SK-N-SH (cell line): ENCODE data around the gene MEF2A. TPM values are rescaled to one million over a fixed set of nuclear protein-coding genes. Genes with fewer than 3 reads are reported as not detected.

Experiments
- CTCF ChIA-PET: fragments of 300-600, 350-600 bp; formaldehyde crosslinking; extraction: SDS; loops from one replicate; lab custom pipeline; 2021; lab: Yijun Ruan, JAX
- POLR2A ChIA-PET: fragments of 350-600 bp; sonication (Branson Sonifier 250); formaldehyde crosslinking; extraction: SDS; loops from one replicate; lab custom pipeline; 2020; ENCODE audit warnings: antibody characterized with exemption, inconsistent platforms; lab: Yijun Ruan, JAX
- DNase-seq: peaks from one replicate; pipeline ENCODE4 v3.0.0; 2012
- H2AFZ ChIP-seq: fragments of 200-600 bp; sonication (generic); 2 replicates; pipeline ENCODE4 v1.8.1; 2016; ENCODE audit warnings: antibody characterized with exemption, mild to moderate bottlenecking, low read depth
- H3F3A ChIP-seq: fragments of 200-600 bp; sonication (generic); replicated peaks from 2 replicates; pipeline ENCODE3; 2016; ENCODE audit warnings: antibody characterized with exemption, mild to moderate bottlenecking; ENCODE audit not compliant: insufficient read depth
- H3K27ac ChIP-seq, 2 experiments: fragments of 200-500 bp in 1 of 2; fragments of 200-600 bp in 1 of 2; sonication (Bioruptor generic) in 1 of 2; sonication (generic), shearing (Covaris generic) in 1 of 2; 2 replicates each; pipeline versions ENCODE4 v1.5.1 to v1.6.1; 2014 to 2016; ENCODE audit warnings: low read depth in 2 of 2, inconsistent platforms in 1 of 2, low read length in 1 of 2, mild to moderate bottlenecking in 1 of 2, mixed read lengths in 1 of 2
- H3K27me3 ChIP-seq: fragments of 200-600 bp; sonication (generic), shearing (Covaris generic); 2 replicates; pipeline ENCODE4 v1.6.1; 2016; ENCODE audit warnings: mixed run types; ENCODE audit not compliant: insufficient read depth
- H3K36me3 ChIP-seq, 2 experiments: fragments of 200-500 bp in 1 of 2; fragments of 200-600 bp in 1 of 2; sonication (Bioruptor generic) in 1 of 2; sonication (generic) in 1 of 2; replicated peaks in 1 of 2; 2 replicates each; pipeline versions ENCODE3 to v1.5.1; 2014 to 2016; ENCODE audit warnings: low read length in 1 of 2, mild to moderate bottlenecking in 1 of 2; ENCODE audit not compliant: insufficient read depth in 2 of 2, control insufficient read depth in 1 of 2
- H3K4me1 ChIP-seq, 2 experiments: fragments of 200-500 bp in 1 of 2; fragments of 200-600 bp in 1 of 2; sonication (Bioruptor generic) in 1 of 2; sonication (generic), shearing (Covaris generic) in 1 of 2; 2 replicates each; pipeline versions ENCODE4 v1.5.1 to v1.6.1; 2014 to 2016; ENCODE audit warnings: low read depth in 1 of 2, low read length in 1 of 2, mixed run types in 1 of 2; ENCODE audit not compliant: insufficient read depth in 2 of 2, control insufficient read depth in 1 of 2
- H3K4me2 ChIP-seq: fragments of 200-600 bp; sonication (generic), shearing (Covaris generic); 2 replicates; pipeline ENCODE4 v1.6.1; 2017; ENCODE audit warnings: mixed run types
- H3K4me3 ChIP-seq, 2 experiments: fragments of 200-500 bp in 1 of 2; fragments of 200-600 bp in 1 of 2; sonication (Bioruptor generic) in 1 of 2; sonication (generic), shearing (Covaris generic) in 1 of 2; 2 replicates each; pipeline versions ENCODE4 v1.5.1 to v1.8.1; 2014 to 2016; ENCODE audit warnings: low read depth in 2 of 2, inconsistent platforms in 1 of 2, low read length in 1 of 2, mild to moderate bottlenecking in 1 of 2, mixed read lengths in 1 of 2, moderate library complexity in 1 of 2
- H3K79me2 ChIP-seq: fragments of 200-600 bp; sonication (generic); 2 replicates; pipeline ENCODE4 v1.8.1; 2017; ENCODE audit warnings: mild to moderate bottlenecking; ENCODE audit not compliant: insufficient read depth
- H3K9ac ChIP-seq: fragments of 200-600 bp; sonication (generic); 2 replicates; pipeline ENCODE4 v1.6.1; 2017; ENCODE audit warnings: mixed run types
- H3K9me2 ChIP-seq: fragments of 200-600 bp; sonication (generic); 2 replicates; pipeline ENCODE4 v1.6.1; 2017; ENCODE audit warnings: mixed run types
- H3K9me3 ChIP-seq: fragments of 200-600 bp; sonication (generic); 2 replicates; pipeline ENCODE4 v1.6.1; 2017; ENCODE audit warnings: mixed run types, mild to moderate bottlenecking, moderate library complexity
- H4K20me1 ChIP-seq: fragments of 200-600 bp; sonication (generic); 2 replicates; pipeline ENCODE4 v1.6.1; 2017; ENCODE audit warnings: mild to moderate bottlenecking, mixed run types; ENCODE audit not compliant: insufficient read depth
- EP300 ChIP-seq, 2 experiments: IDR thresholded peaks; 2 replicates each; pipeline versions ENCODE4 v1.4.0 to v1.6.1; 2012; ENCODE audit warnings: borderline replicate concordance in 1 of 2, low read depth in 1 of 2, low read length in 1 of 2
- EZH2phosphoT487 ChIP-seq: fragments of 200-600 bp; sonication (generic); IDR thresholded peaks from 2 replicates; pipeline ENCODE4 v1.6.1; 2017; ENCODE audit warnings: low read depth, mixed run types, mild to moderate bottlenecking, antibody characterized with exemption, moderate library complexity, borderline replicate concordance
- FOSL2 ChIP-seq: IDR thresholded peaks from 2 replicates; pipeline ENCODE4 v1.4.0; 2012; ENCODE audit warnings: low read depth, mild to moderate bottlenecking, moderate library complexity, borderline replicate concordance
- FOXM1 ChIP-seq: IDR thresholded peaks from 2 replicates; pipeline ENCODE4 v1.4.0; 2012; ENCODE audit warnings: low read depth, mild to moderate bottlenecking
- GATA2 ChIP-seq: sonication (generic); formaldehyde crosslinking; IDR thresholded peaks from 2 replicates; pipeline ENCODE4 v1.5.0; 2020; ENCODE audit warnings: mild to moderate bottlenecking, missing genetic modification reagents
- JUND ChIP-seq: IDR thresholded peaks from 2 replicates; pipeline ENCODE4 v1.4.0; 2012
- NFIC ChIP-seq: IDR thresholded peaks from 2 replicates; pipeline ENCODE4 v1.4.0; 2012; ENCODE audit warnings: borderline replicate concordance
- NRF1 ChIP-seq: IDR thresholded peaks from 2 replicates; pipeline ENCODE4 v1.6.1; 2012; ENCODE audit warnings: low read depth, mild to moderate bottlenecking, low read length
- POLR2AphosphoS5 ChIP-seq: IDR thresholded peaks from 2 replicates; pipeline ENCODE4 v1.6.1; 2012; ENCODE audit warnings: low read depth, low read length
- RFX5 ChIP-seq: IDR thresholded peaks from 2 replicates; pipeline ENCODE4 v1.6.1; 2012; ENCODE audit warnings: mild to moderate bottlenecking, improper control_type of control experiment, low read length
- RXRA ChIP-seq: IDR thresholded peaks from 2 replicates; pipeline ENCODE4 v1.4.0; 2012; ENCODE audit warnings: low read depth, mild to moderate bottlenecking, borderline replicate concordance
- TAF1 ChIP-seq: IDR thresholded peaks from 2 replicates; pipeline ENCODE4 v1.6.1; 2012; ENCODE audit warnings: low read depth, mild to moderate bottlenecking, low read length, moderate library complexity, borderline replicate concordance
- TCF12 ChIP-seq: IDR thresholded peaks from 2 replicates; pipeline ENCODE4 v1.4.0; 2012
- TEAD4 ChIP-seq: IDR thresholded peaks from 2 replicates; pipeline ENCODE4 v1.4.0; 2012; ENCODE audit warnings: mild to moderate bottlenecking, borderline replicate concordance; ENCODE audit not compliant: insufficient read depth
- WGBS: methylation state at CpG from one replicate; pipeline ENCODE4 v1.1.6; 2017; ENCODE audit warnings: low lambda C conversion rate; 5-methylcytosine and 5-hydroxymethylcytosine counted together
- polyA plus RNA-seq, 3 experiments: library from polyadenylated mRNA; depleted of rRNA; stranded (reverse); fragments of >200 nt; gene quantifications; 2 replicates each; pipeline ENCODE4 v1.2.3, GENCODE V29; 2012
- TF ChIP-seq, protein P1 (sequence below): IDR thresholded peaks from 2 replicates; pipeline ENCODE4 v1.4.0; 2012; ENCODE audit warnings: low read depth, borderline replicate concordance
- TF ChIP-seq, protein P2 (sequence below): IDR thresholded peaks from 2 replicates; pipeline ENCODE4 v1.6.1; 2012; ENCODE audit warnings: mild to moderate bottlenecking, low read depth, low read length, moderate library complexity
- TF ChIP-seq, protein P3 (sequence below): IDR thresholded peaks from 2 replicates; pipeline ENCODE4 v1.4.0; 2012; ENCODE audit warnings: low read depth, borderline replicate concordance
- TF ChIP-seq, protein P4 (sequence below): IDR thresholded peaks from 2 replicates; pipeline ENCODE4 v1.4.0; 2012; ENCODE audit warnings: low read depth

Gene MEF2A
- polyA plus RNA-seq, 1 of the 3 experiments (the other 2 are of a cell fraction) = 20.9 TPM

DNA sequence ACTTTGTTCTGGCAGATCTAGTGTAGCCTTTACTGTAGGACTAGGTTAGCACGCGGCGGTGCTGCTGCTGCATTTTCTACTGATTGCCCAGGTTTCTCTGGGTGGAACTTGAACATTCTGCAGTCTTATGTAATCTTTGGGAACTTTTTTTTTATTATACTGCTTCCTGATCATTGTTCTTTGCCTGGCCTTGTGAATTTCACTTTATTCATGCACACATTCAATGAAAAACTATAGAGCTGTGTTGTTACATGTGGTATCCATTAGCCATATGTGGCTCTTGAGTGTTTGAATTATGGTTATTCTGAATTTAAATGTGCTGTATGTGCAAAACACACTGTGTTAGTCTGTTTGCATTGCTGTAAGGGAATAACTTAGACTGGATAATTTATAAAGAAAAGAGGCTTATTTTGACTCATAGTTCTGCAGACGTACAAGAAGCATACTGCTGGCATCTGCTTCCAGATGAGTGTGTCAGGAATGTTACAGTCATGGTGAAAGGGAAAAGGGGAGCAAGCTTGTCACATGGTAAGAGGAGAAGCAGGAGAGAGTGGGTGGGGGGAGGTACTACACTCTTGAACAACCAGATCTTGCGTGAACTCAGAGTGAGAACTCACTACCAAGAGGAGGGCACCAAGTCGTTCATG, 26.5 kb downstream of the MEF2A start:
- H2AFZ ChIP-seq = no peak overlapping the region
- no peak overlapping the region for H3K9ac ChIP-seq
- H3K36me3 ChIP-seq = peaks cover 2 to 10% of the 10 kb centered on the region in 2 experiments
- H3K79me2 ChIP-seq = peaks cover 100% of the 10 kb centered on the region
- H3K4me2 ChIP-seq = no peak overlapping the region
- no peaks in the 10 kb centered on the region for H3K27me3 ChIP-seq
- no peaks in the 10 kb centered on the region for H3K9me2 ChIP-seq
- no peak overlapping the region for H3K4me3 ChIP-seq
- 93% methylated on average over 6 of the region's 6 CpGs for WGBS
- no peak for DNase-seq
- no peaks in the 10 kb centered on the region for H3F3A ChIP-seq
- H3K4me1 ChIP-seq = no peaks in the 10 kb centered on the region; a peak in 1 of 4 replicates
- no peaks in the 10 kb centered on the region for H3K9me3 ChIP-seq
- no peak for TF ChIP-seq FOSL2
- TF ChIP-seq, protein P1, sequence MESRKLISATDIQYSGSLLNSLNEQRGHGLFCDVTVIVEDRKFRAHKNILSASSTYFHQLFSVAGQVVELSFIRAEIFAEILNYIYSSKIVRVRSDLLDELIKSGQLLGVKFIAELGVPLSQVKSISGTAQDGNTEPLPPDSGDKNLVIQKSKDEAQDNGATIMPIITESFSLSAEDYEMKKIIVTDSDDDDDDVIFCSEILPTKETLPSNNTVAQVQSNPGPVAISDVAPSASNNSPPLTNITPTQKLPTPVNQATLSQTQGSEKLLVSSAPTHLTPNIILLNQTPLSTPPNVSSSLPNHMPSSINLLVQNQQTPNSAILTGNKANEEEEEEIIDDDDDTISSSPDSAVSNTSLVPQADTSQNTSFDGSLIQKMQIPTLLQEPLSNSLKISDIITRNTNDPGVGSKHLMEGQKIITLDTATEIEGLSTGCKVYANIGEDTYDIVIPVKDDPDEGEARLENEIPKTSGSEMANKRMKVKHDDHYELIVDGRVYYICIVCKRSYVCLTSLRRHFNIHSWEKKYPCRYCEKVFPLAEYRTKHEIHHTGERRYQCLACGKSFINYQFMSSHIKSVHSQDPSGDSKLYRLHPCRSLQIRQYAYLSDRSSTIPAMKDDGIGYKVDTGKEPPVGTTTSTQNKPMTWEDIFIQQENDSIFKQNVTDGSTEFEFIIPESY = no peak
- no peak for TF ChIP-seq NRF1
- no peak for TF ChIP-seq POLR2AphosphoS5
- TF ChIP-seq RXRA = no peak
- H3K27ac ChIP-seq = no peak overlapping the region
- ChIA-PET POLR2A (no interaction called here), CTCF (no interaction called here)
- peaks cover 47% of the 10 kb centered on the region for H4K20me1 ChIP-seq

DNA sequence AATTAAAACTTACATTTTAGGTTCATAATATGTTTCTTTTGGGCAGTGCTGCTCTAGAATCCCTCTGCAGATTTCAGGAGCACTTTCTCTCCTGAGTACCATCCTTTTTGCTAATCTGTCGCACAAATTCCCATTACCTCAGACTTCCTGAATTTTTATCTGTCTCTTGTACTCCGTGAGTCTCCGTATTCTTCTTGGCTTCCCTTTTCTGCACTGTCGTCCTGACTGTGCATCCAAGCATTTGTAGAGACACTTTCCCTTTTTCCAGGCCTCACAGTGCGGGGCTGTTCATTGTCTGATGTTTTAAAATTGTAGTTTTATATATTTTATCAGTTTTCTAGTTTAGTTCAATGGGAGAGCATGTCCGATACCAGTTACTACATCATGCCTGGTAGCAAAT, 27.3 kb downstream of the MEF2A start:
- Histone ChIP-seq H3K27ac (no peak overlapping the region), H3K4me3 (no peak overlapping the region), H3K36me3 (peaks cover 2 to 11% of the 10 kb centered on the region in 2 experiments), H3K27me3 (no peaks in the 10 kb centered on the region), H3K4me2 (no peak overlapping the region), H3K9me2 (no peaks in the 10 kb centered on the region), H3K9ac (no peak overlapping the region), H3K9me3 (no peaks in the 10 kb centered on the region), H2AFZ (no peak overlapping the region), H3F3A (no peaks in the 10 kb centered on the region), H3K79me2 (peaks cover 100% of the 10 kb centered on the region), H3K4me1 (no peaks in the 10 kb centered on the region; a peak in 1 of 4 replicates), H4K20me1 (peaks cover 42% of the 10 kb centered on the region)
- ChIA-PET POLR2A (no interaction called here), CTCF (no interaction called here)
- 80% methylated on average over 6 of the region's 6 CpGs for WGBS
- TF ChIP-seq RFX5 (no peak), GATA2 (CRISPR knock-in tag) (no peak), JUND (no peak), TAF1 (no peak), FOXM1 (no peak), TEAD4 (no peak), TCF12 (no peak), NFIC (no peak), EP300 (IDR thresholded peaks at IDR 0.05; ENCODE audit: borderline replicate concordance in 1 of 2, low read depth in 1 of 2, low read length in 1 of 2) (no peak), POLR2AphosphoS5 (no peak), EZH2phosphoT487 (no peak), RXRA (no peak), FOSL2 (no peak), NRF1 (no peak)
- TF ChIP-seq, protein P2, sequence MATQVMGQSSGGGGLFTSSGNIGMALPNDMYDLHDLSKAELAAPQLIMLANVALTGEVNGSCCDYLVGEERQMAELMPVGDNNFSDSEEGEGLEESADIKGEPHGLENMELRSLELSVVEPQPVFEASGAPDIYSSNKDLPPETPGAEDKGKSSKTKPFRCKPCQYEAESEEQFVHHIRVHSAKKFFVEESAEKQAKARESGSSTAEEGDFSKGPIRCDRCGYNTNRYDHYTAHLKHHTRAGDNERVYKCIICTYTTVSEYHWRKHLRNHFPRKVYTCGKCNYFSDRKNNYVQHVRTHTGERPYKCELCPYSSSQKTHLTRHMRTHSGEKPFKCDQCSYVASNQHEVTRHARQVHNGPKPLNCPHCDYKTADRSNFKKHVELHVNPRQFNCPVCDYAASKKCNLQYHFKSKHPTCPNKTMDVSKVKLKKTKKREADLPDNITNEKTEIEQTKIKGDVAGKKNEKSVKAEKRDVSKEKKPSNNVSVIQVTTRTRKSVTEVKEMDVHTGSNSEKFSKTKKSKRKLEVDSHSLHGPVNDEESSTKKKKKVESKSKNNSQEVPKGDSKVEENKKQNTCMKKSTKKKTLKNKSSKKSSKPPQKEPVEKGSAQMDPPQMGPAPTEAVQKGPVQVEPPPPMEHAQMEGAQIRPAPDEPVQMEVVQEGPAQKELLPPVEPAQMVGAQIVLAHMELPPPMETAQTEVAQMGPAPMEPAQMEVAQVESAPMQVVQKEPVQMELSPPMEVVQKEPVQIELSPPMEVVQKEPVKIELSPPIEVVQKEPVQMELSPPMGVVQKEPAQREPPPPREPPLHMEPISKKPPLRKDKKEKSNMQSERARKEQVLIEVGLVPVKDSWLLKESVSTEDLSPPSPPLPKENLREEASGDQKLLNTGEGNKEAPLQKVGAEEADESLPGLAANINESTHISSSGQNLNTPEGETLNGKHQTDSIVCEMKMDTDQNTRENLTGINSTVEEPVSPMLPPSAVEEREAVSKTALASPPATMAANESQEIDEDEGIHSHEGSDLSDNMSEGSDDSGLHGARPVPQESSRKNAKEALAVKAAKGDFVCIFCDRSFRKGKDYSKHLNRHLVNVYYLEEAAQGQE = no peak
- TF ChIP-seq, protein P3, sequence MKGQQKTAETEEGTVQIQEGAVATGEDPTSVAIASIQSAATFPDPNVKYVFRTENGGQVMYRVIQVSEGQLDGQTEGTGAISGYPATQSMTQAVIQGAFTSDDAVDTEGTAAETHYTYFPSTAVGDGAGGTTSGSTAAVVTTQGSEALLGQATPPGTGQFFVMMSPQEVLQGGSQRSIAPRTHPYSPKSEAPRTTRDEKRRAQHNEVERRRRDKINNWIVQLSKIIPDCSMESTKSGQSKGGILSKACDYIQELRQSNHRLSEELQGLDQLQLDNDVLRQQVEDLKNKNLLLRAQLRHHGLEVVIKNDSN = no peak
- TF ChIP-seq, protein P4, sequence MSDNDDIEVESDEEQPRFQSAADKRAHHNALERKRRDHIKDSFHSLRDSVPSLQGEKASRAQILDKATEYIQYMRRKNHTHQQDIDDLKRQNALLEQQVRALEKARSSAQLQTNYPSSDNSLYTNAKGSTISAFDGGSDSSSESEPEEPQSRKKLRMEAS = no peak
- DNase-seq = no peak
